H1 (cell line): Measurements from ENCODE around the gene RERG. TPM values are rescaled to one million over a fixed set of nuclear protein-coding genes. Genes with fewer than 3 reads are reported as not detected.

Experiments used
- CBX5 ChIP-seq: fragments of 300-800, 300-1000 bp; sonication (generic); IDR thresholded peaks from 2 replicates; pipeline ENCODE4 v1.7.1; 2016; ENCODE audit warnings: antibody characterized with exemption, low read length, low read depth
- E2F6 ChIP-seq: IDR thresholded peaks from 2 replicates; pipeline ENCODE4 v1.6.1; 2012; ENCODE audit warnings: inconsistent platforms
- HDAC6 ChIP-seq: IDR thresholded peaks from one replicate; pipeline ENCODE4 v1.7.1; 2012; ENCODE audit warnings: low read depth, mild to moderate bottlenecking, inconsistent platforms, low read length, moderate library complexity
- KDM4A ChIP-seq: IDR thresholded peaks from one replicate; pipeline ENCODE4 v1.7.1; 2012; ENCODE audit warnings: low read depth, mild to moderate bottlenecking, moderate library complexity, low read length, inconsistent platforms; ENCODE audit not compliant: severe bottlenecking
- NRF1 ChIP-seq: IDR thresholded peaks from 2 replicates; pipeline ENCODE4 v1.6.1; 2011; ENCODE audit warnings: mild to moderate bottlenecking, low read depth, low read length, improper control_type of control experiment
- PHF8 ChIP-seq: fragments of 200-600 bp; sonication (generic); conservative IDR thresholded peaks from 2 replicates; pipeline ENCODE4 v1.7.1; 2012; ENCODE audit warnings: low read depth, mild to moderate bottlenecking, inconsistent platforms, low read length, moderate library complexity
- RFX5 ChIP-seq: IDR thresholded peaks from 2 replicates; pipeline ENCODE4 v1.6.1; 2011; ENCODE audit warnings: low read depth, low read length, improper control_type of control experiment, borderline replicate concordance
- SIN3A ChIP-seq, 2 experiments: IDR thresholded peaks in 1 of 2; conservative IDR thresholded peaks in 1 of 2; 2 replicates each; pipeline ENCODE4 v1.6.1; 2011 to 2012; ENCODE audit warnings: low read length in 2 of 2, improper control_type of control experiment in 1 of 2, low read depth in 1 of 2, mild to moderate bottlenecking in 1 of 2
- SIRT6 ChIP-seq: IDR thresholded peaks from one replicate; pipeline ENCODE4 v1.7.1; 2012; ENCODE audit warnings: low read length, inconsistent platforms
- SIX5 ChIP-seq: IDR thresholded peaks from 2 replicates; pipeline ENCODE4 v1.6.1; 2011; ENCODE audit warnings: mild to moderate bottlenecking, low read depth, low read length
- SP4 ChIP-seq: IDR thresholded peaks from 2 replicates; pipeline ENCODE4 v1.6.1; 2012; ENCODE audit warnings: low read length, inconsistent platforms
- polyA plus RNA-seq, 7 experiments: library from polyadenylated mRNA; depleted of rRNA in 3 of 7; stranded (reverse) in 5 of 7; unstranded in 2 of 7; fragments of >200 nt in 5 of 7; fragments of 200-250 nt in 2 of 7; gene quantifications; 1 replicate in 5 of 7; 2 replicates in 1 of 7; 4 replicates in 1 of 7; pipeline versions ENCODE4 v1.2.1 to v1.2.3, GENCODE V29; 2011 to 2013; ENCODE audit warnings: missing spikeins in 2 of 7, mixed read lengths in 2 of 7
- total RNA-seq: library from RNA; stranded (reverse); fragmentation: NEBNext Ultra II Directional; extraction: Animal tissue kit (Norgen Biotek cat#: 25700); gene quantifications from 2 replicates; pipeline ENCODE4 v1.2.1, GENCODE V29; 2021

RERG gene
- total and polyA plus RNA-seq, 2 of the 8 experiments (the other 6 are each of a cell fraction or from before 2014, with no cell fraction given) = 0.12 to 0.86 TPM

- TF ChIP-seq HDAC6 (no peak), CBX5 (no peak), SIX5 (no peak), SP4 (no peak), SIN3A (conservative IDR thresholded peaks at IDR 0.05 in 1 of 2, IDR thresholded peaks at IDR 0.05 in 1 of 2; ENCODE audit: low read depth in 1 of 2, low read length in 2 of 2) (no peak), PHF8 (no peak), E2F6 (no peak), SIRT6 (no peak), NRF1 (no peak), KDM4A (no peak), RFX5 (no peak)
Observed at GRCh38 chr12:15244926-15245325, 23.7 kb upstream of the RERG start (continued).
